CD4-positive, alpha-beta memory T cell (primary cell): ENCODE measurements around the gene RIT1. TPM values are rescaled to one million over a fixed set of nuclear protein-coding genes. Genes with fewer than 3 reads are reported as not detected.

Source experiments
- CTCF ChIA-PET: fragments of 350-600 bp; sonication (Branson Sonifier 250); formaldehyde crosslinking; loops from one replicate; lab custom pipeline; 2021; ENCODE audit warnings: inconsistent platforms; ENCODE audit not compliant: partially characterized antibody; lab: Charles Lee
- POLR2A ChIA-PET: fragments of 350-600 bp; sonication (Branson Sonifier 250); formaldehyde crosslinking; loops from one replicate; lab custom pipeline; 2021; ENCODE audit not compliant: partially characterized antibody; lab: Charles Lee
- DNase-seq, 5 donors: peaks; one replicate each; pipeline versions ENCODE4 v3.0.0 to v3.0.0-alpha.2; 2020 to 2022; ENCODE audit warnings: mixed read lengths in 1 of 5
- H3K27ac ChIP-seq: one replicate; pipeline ENCODE4 v1.7.0; 2013; ENCODE audit warnings: low read depth, low read length
- H3K27me3 ChIP-seq: 2 replicates; pipeline ENCODE4 v1.7.0; 2013; ENCODE audit warnings: mild to moderate bottlenecking, low read length, moderate library complexity; ENCODE audit not compliant: insufficient read depth
- H3K36me3 ChIP-seq: 2 replicates; pipeline ENCODE4 v1.7.0; 2013; ENCODE audit warnings: mild to moderate bottlenecking, low read length, moderate library complexity; ENCODE audit not compliant: insufficient read depth
- H3K4me1 ChIP-seq: 2 replicates; pipeline ENCODE4 v1.7.0; 2013; ENCODE audit warnings: mild to moderate bottlenecking, low read length, moderate library complexity; ENCODE audit not compliant: insufficient read depth
- H3K4me3 ChIP-seq, 2 donors: one replicate each; pipeline ENCODE4 v1.7.0; 2013; ENCODE audit warnings: low read length in 2 of 2, mild to moderate bottlenecking in 1 of 2
- H3K9me3 ChIP-seq, 2 donors: one replicate each; pipeline ENCODE4 v1.7.0; 2013; ENCODE audit warnings: low read length in 2 of 2, control low read depth in 1 of 2; ENCODE audit not compliant: control insufficient read depth in 1 of 2
- H3K27ac Mint-ChIP-seq, 7 donors: one replicate each; pipeline ENCODE4 v1.8.0; 2020 to 2021; ENCODE audit warnings: mixed read lengths in 7 of 7, mild to moderate bottlenecking in 6 of 7, inconsistent platforms in 3 of 7, moderate library complexity in 3 of 7
- H3K27me3 Mint-ChIP-seq, 2 donors: one replicate each; pipeline ENCODE4 v1.8.0; 2020 to 2021; ENCODE audit warnings: mixed read lengths in 2 of 2
- H3K36me3 Mint-ChIP-seq, 2 donors: one replicate each; pipeline ENCODE4 v1.8.0; 2020 to 2021; ENCODE audit warnings: mixed read lengths in 2 of 2, inconsistent platforms in 1 of 2, mild to moderate bottlenecking in 1 of 2
- H3K4me1 Mint-ChIP-seq, 4 donors: one replicate each; pipeline ENCODE4 v1.8.0; 2020 to 2021; ENCODE audit warnings: mixed read lengths in 4 of 4, mild to moderate bottlenecking in 1 of 4
- H3K4me3 Mint-ChIP-seq, 8 donors: one replicate each; pipeline ENCODE4 v1.8.0; 2020 to 2021; ENCODE audit warnings: mixed read lengths in 8 of 8, mild to moderate bottlenecking in 7 of 8, moderate library complexity in 6 of 8, inconsistent platforms in 3 of 8
- H3K9me3 Mint-ChIP-seq, 8 donors: one replicate each; pipeline ENCODE4 v1.8.0; 2020 to 2021; ENCODE audit warnings: mixed read lengths in 8 of 8, mild to moderate bottlenecking in 5 of 8, inconsistent platforms in 3 of 8, moderate library complexity in 1 of 8
- intact Hi-C: fragments of 100-400 bp; cut with micrococcal nuclease; formaldehyde crosslinking; loops from one replicate; pipeline ENCODE4 v1.15.1; 2023
- polyA plus RNA-seq, 2 donors: library from polyadenylated mRNA; unstranded; fragments of 300-500 nt; fragmentation: Illumina TruSeq; gene quantifications; one replicate each; pipeline ENCODE4 v1.2.3, GENCODE V29; 2021
- total RNA-seq, 2 experiments: library from RNA; stranded (reverse); gene quantifications; one replicate each; pipeline ENCODE4 v1.2.3, GENCODE V29; 2021

RIT1 gene
- total and polyA plus RNA-seq, 4 experiments from 2014 or later, result 14.1 to 48.0 (median 32.7) TPM

DNA sequence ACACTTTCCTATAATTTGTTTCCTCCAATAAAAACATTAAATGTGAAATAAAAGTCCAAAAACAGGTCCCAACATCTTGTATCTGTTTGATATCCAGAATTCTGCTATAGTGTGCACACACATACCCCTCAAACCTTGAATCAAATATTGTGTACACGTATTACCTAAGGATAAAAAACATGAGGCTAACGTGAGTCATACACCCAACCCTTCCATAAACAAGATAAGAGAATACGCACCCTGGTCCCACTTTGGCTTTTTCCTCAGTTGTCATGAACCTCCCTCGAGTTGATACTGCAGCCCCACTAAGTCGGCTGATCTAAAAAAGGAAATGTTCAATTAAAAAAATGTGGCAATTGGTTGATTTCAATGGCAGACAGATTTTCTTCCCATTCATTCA is 17.9 kb upstream of the RIT1 start:
- Mint-ChIP-seq H3K36me3 (peaks cover 36 to 63% of the 10 kb centered on the region in 2 donors), H3K4me3 (peak overlapping the region in 1 of 8 donors; percentile 12), H3K27ac (peak overlapping the region in 2 of 7 donors; percentile 23 to 66), H3K4me1 (peaks cover 7 to 27% (median 12%) of the 10 kb centered on the region in 4 donors), H3K27me3 (no peaks in the 10 kb centered on the region), H3K9me3 (peaks cover 0 to 2% (median 0%) of the 10 kb centered on the region in 8 donors)
- no peak for DNase-seq
- Histone ChIP-seq H3K36me3 (peaks cover 79% of the 10 kb centered on the region), H3K9me3 (no peaks in the 10 kb centered on the region), H3K27me3 (no peaks in the 10 kb centered on the region), H3K4me1 (peaks cover 38% of the 10 kb centered on the region), H3K27ac (no peak overlapping the region), H3K4me3 (no peak overlapping the region)
- intact Hi-C loops, result no loop called here
- ChIA-PET POLR2A (interaction anchor here (0.6 to 6.8 kb wide), 3 partner anchors 9 to 61 kb away, joined by 3 to 99 read pairs (median 4); partner anchors contain the start of gene ARHGEF2), CTCF (no interaction called here)

DNA sequence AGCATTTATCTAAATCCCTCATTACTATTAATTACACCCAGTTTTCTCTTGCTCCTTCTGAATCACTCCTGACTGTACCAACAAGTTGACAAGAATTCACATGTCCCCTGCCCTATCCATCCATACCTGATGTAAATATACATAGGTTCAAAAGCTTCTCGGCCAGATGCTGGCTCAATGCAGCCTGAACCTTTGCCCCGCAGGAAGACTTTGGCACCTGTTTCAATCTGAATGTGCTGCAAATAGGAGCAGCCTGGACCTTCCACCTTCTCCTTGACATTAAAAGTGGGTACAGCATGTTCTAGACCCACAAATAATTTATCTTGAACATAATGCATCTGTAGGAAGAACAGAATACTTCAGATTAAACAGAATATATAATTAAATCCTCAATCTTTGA is 14.4 kb upstream of the RIT1 start:
- peaks cover 84% of the 10 kb centered on the region for H3K36me3 ChIP-seq
- CTCF ChIA-PET, result no interaction called here
- no peak overlapping the region for H3K27ac ChIP-seq
- no peak overlapping the region for H3K4me3 ChIP-seq
- DNase-seq, result no peak
- POLR2A ChIA-PET, result interaction anchor here (1.0 kb wide), 1 partner anchor 9 kb away, joined by 4 read pairs; no protein-coding TSS in a partner anchor
- peaks cover 0 to 2% (median 0%) of the 10 kb centered on the region in 8 donors for H3K9me3 Mint-ChIP-seq
- no peaks in the 10 kb centered on the region for H3K27me3 Mint-ChIP-seq
- no peaks in the 10 kb centered on the region for H3K9me3 ChIP-seq
- peaks cover 7 to 15% (median 9%) of the 10 kb centered on the region in 4 donors for H3K4me1 Mint-ChIP-seq
- peaks cover 5% of the 10 kb centered on the region for H3K4me1 ChIP-seq
- H3K36me3 Mint-ChIP-seq, result peaks cover 51 to 73% of the 10 kb centered on the region in 2 donors
- H3K27me3 ChIP-seq, result no peaks in the 10 kb centered on the region
- no peak overlapping the region for H3K4me3 Mint-ChIP-seq
- H3K27ac Mint-ChIP-seq, result no peak overlapping the region
- intact Hi-C loops, result no loop called here

DNA sequence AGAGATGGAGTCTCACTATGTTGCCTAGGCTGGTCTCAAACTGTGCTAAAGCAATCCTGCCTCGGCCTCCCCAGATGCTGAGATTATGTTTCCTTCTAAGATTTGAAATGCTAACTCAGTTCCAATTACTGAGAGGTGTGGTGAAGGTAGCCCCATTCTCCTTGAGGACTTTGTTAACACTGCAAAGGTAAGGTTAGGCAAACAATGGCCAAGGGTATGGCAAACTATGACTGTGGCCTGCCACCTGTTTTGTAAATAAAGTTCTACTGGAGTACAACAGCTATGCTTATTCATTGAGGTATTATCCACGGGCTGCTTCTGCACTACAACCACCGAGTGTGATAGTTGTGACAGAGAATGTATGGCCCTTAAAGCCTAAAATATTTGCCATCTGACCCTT is 9.6 kb upstream of the RIT1 start:
- Mint-ChIP-seq H3K27ac (peak overlapping the region in 1 of 7 donors; percentile 29), H3K36me3 (peaks cover 52 to 72% of the 10 kb centered on the region in 2 donors), H3K4me3 (no peak overlapping the region), H3K9me3 (no peaks in the 10 kb centered on the region), H3K27me3 (no peaks in the 10 kb centered on the region), H3K4me1 (peaks cover 0 to 2% (median 0%) of the 10 kb centered on the region in 4 donors)
- Histone ChIP-seq H3K9me3 (no peaks in the 10 kb centered on the region), H3K36me3 (peaks cover 81% of the 10 kb centered on the region), H3K4me3 (no peak overlapping the region), H3K27ac (no peak overlapping the region), H3K4me1 (no peaks in the 10 kb centered on the region), H3K27me3 (no peaks in the 10 kb centered on the region)
- POLR2A ChIA-PET, result interaction anchor here (3.7 kb wide), 1 partner anchor 11 kb away, joined by 11 read pairs; no protein-coding TSS in a partner anchor
- intact Hi-C loops, result no loop called here
- CTCF ChIA-PET, result interaction anchor here (1.1 kb wide), 1 partner anchor 87 kb away, joined by 4 read pairs; no protein-coding TSS in a partner anchor
- DNase-seq, result no peak

DNA sequence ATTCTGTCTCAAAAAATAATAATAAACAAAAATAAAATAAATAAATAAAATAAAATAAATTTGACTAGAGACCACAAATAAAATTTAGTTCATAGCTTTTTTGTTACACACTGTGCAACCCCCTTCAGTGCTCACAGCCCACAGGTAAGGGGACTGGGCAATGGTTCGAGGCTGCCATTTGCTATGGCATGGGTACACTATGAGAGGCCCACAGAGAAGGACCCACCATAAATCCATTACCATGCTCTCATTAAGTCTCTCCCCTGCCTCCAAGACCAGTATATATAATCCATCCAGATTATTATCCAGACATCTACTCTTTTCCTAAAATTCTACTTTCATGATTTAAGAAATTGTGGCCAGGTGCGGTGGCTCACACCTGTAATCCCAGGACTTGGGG is 8.7 kb upstream of the RIT1 start:
- peaks cover 49 to 73% of the 10 kb centered on the region in 2 donors for H3K36me3 Mint-ChIP-seq
- H3K27me3 Mint-ChIP-seq, result no peaks in the 10 kb centered on the region
- H3K9me3 ChIP-seq, result no peaks in the 10 kb centered on the region
- H3K27ac Mint-ChIP-seq, result no peak overlapping the region
- no peak overlapping the region for H3K4me3 Mint-ChIP-seq
- intact Hi-C loops, result no loop called here
- no peaks in the 10 kb centered on the region for H3K9me3 Mint-ChIP-seq
- H3K36me3 ChIP-seq, result peaks cover 75% of the 10 kb centered on the region
- no peak overlapping the region for H3K27ac ChIP-seq
- H3K4me1 ChIP-seq, result no peaks in the 10 kb centered on the region
- H3K4me3 ChIP-seq, result no peak overlapping the region
- ChIA-PET POLR2A (interaction anchor here (0.6 kb wide), 1 partner anchor 10 kb away, joined by 3 read pairs; no protein-coding TSS in a partner anchor), CTCF (no interaction called here)
- H3K27me3 ChIP-seq, result no peaks in the 10 kb centered on the region
- H3K4me1 Mint-ChIP-seq, result peaks cover 0 to 2% (median 0%) of the 10 kb centered on the region in 4 donors
- no peak for DNase-seq

DNA sequence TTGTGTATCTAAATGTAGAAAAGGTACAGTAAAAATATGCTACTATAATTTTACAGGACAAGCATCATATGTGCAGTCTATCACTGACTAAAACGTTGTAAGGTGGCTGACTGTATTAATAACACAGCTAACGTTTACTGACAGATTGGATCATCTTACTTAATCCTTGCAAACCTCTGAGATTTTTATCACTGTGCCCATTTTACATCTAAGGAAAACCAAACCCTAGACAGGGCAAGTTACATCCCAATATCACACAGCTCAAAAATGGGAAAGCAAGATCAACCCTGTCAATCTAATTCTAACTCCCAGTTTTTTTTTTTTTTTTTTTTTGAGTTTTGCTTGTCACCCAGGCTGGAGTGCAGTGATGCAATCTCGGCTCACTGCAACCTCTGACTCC is 7.5 kb upstream of the RIT1 start:
- H3K27ac ChIP-seq, result no peak overlapping the region
- Mint-ChIP-seq H3K27me3 (no peaks in the 10 kb centered on the region), H3K36me3 (peaks cover 53 to 80% of the 10 kb centered on the region in 2 donors), H3K27ac (no peak overlapping the region), H3K4me1 (peaks cover 0 to 2% (median 0%) of the 10 kb centered on the region in 4 donors), H3K4me3 (no peak overlapping the region), H3K9me3 (no peaks in the 10 kb centered on the region)
- ChIA-PET CTCF (interaction anchor here (0.7 kb wide), 1 partner anchor 13 kb away, joined by 3 read pairs; no protein-coding TSS in a partner anchor), POLR2A (interaction anchor here (0.9 to 3.0 kb wide), 3 partner anchors 14 to 88 kb away, joined by 4 to 10 read pairs (median 4); partner anchors contain the start of gene KHDC4)
- H3K36me3 ChIP-seq, result peaks cover 79% of the 10 kb centered on the region
- intact Hi-C loops, result no loop called here
- no peak overlapping the region for H3K4me3 ChIP-seq
- H3K27me3 ChIP-seq, result no peaks in the 10 kb centered on the region
- H3K9me3 ChIP-seq, result no peaks in the 10 kb centered on the region
- DNase-seq, result no peak
- H3K4me1 ChIP-seq, result no peaks in the 10 kb centered on the region

DNA sequence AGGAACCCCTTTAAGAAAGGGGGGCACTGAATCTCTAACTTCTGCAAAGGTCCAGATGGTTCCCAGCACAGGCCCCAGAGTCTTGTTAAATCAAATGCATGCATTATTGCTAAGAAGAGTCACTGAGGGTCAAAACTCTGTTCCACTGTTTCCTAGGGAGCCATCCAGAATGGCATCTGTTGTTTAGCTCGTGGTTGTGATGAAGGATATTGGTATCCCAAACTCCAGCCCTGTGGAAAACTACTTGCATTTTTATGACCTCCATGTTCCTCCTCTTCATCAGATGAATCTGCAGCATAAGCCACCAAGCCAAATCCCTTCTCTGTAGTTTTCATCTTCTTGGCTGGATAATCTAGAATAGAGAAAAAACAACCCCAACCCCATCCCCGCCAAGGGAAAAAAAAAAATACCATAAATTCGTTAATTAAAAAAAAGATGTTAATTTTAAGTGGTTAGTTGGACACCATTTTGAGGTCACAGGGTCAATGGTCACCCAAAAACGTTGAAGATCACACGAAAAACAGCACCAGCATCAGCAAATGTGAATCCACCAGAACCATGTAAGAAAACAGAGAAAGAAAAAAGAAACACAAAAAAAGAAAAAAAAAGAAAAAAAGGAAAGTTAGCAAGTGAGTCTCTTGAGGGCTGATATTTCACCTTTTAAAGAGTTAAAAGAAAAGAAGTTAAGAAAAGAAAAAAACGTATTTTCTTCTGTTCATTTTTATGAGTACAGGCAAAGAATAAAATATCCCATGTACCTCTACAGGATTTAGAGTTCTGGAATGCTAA is 3.0 kb upstream of the RIT1 start:
- H3K36me3 ChIP-seq, result peaks cover 49% of the 10 kb centered on the region
- H3K4me1 Mint-ChIP-seq, result peaks cover 16 to 24% (median 20%) of the 10 kb centered on the region in 4 donors
- peaks cover 21% of the 10 kb centered on the region for H3K4me1 ChIP-seq
- no peaks in the 10 kb centered on the region for H3K9me3 Mint-ChIP-seq
- DNase-seq, result no peak
- H3K27me3 Mint-ChIP-seq, result no peaks in the 10 kb centered on the region
- no peaks in the 10 kb centered on the region for H3K27me3 ChIP-seq
- intact Hi-C loops, result no loop called here
- POLR2A ChIA-PET, result interaction anchor here (1.3 kb wide), 1 partner anchor 19 kb away, joined by 11 read pairs; the partner anchor contains the start of gene KHDC4
- H3K4me3 Mint-ChIP-seq, result no peak overlapping the region
- peak overlapping the region in 3 of 7 donors; percentile 42 to 66 (median 64) for H3K27ac Mint-ChIP-seq
- CTCF ChIA-PET, result no interaction called here
- no peak overlapping the region for H3K27ac ChIP-seq
- peaks cover 36 to 79% of the 10 kb centered on the region in 2 donors for H3K36me3 Mint-ChIP-seq
- H3K4me3 ChIP-seq, result no peak overlapping the region
- H3K9me3 ChIP-seq, result no peaks in the 10 kb centered on the region

DNA sequence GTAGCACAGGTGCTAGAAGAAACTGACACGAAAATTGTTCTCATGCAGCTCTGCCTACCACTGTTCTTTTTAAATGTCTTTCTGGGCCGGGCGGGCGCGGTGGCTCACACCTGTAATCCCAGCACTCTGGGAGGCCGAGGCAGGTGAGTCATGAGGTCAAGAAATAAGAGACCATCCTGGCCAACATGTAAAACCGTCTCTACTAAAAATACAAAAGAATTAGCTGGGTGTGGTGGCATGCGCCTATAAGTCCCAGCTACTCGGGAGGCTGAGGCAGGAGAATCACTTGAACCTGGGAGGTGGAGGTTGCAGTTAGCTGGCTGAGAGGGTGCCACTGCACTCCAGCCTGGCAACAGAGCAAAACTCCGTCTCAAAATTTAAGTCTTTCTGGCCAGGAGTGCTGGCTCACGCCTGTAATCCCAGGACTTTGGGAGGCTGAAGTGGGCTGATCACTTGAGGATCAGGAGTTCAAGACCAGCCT is 947 bp upstream of the RIT1 start:
- H3K9me3 ChIP-seq, result no peaks in the 10 kb centered on the region
- Mint-ChIP-seq H3K27ac (peak overlapping the region; percentile 86 to 99 (median 98)), H3K27me3 (no peaks in the 10 kb centered on the region), H3K36me3 (peaks cover 25 to 76% of the 10 kb centered on the region in 2 donors), H3K4me1 (peaks cover 16 to 28% (median 21%) of the 10 kb centered on the region in 4 donors), H3K9me3 (no peaks in the 10 kb centered on the region), H3K4me3 (peak overlapping the region; percentile 44 to 99 (median 96))
- H3K27ac ChIP-seq, result peak overlapping the region; percentile 79
- CTCF ChIA-PET, result no interaction called here
- no peak overlapping the region for H3K4me3 ChIP-seq
- peaks cover 33% of the 10 kb centered on the region for H3K36me3 ChIP-seq
- POLR2A ChIA-PET, result interaction anchor here (0.7 to 1.2 kb wide), 2 partner anchors 18 to 66 kb away, joined by 3 to 4 read pairs; partner anchors contain the start of gene ARHGEF2
- DNase-seq, result no peak
- peaks cover 21% of the 10 kb centered on the region for H3K4me1 ChIP-seq
- no peaks in the 10 kb centered on the region for H3K27me3 ChIP-seq
- intact Hi-C loops, result no loop called here
